ENCODE measurements around the gene MIOS.

Gene MIOS

DNA sequence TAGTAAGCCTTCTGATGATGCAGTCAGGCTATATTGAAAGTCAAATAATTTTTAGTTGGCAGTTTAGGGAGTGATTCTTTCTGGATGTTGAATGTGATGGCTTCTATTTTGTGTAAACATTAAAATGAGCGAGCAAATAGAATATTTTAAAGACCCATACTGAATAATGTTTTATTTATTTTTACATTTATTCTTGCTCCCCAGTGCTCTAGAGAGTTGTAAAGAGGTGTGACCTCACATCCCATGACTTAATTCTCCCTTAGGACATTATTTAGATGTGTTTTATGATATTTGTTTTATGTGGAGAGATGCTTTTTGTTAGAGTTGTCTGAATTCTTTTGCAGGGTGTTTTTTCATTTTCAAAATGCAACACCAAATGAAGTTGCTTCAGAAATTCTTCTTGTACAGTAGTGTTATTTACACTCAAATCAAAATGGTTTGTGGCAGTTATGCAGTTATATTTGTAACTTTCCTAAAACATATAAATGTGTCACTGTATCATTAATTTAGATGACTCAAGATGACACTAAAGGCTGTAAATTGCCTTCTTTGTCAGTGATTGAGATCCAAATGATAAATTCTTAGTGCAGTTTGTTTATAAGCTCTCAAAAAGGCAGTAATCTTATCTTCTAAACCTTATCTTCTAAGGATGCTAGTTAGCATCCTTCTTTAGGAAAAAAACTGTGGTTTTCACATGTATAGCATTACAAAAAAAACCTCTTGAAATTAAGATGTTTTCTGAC lies 86.3 kb downstream of the MIOS start (continued):
- no peak for TF ChIP-seq AEBP2 (tag by site-specific recombination; IDR thresholded peaks at IDR 0.05; ENCODE audit: borderline replicate concordance)
- TF ChIP-seq ZBTB44 (tag by site-specific recombination; IDR thresholded peaks at IDR 0.05), result no peak
- no peak; the same call in 1 of the 2 replicates for TF ChIP-seq ZSCAN23 (tag by site-specific recombination; IDR thresholded peaks at IDR 0.05)
- TF ChIP-seq ZNF791 (tag by site-specific recombination; IDR thresholded peaks at IDR 0.05), result no peak
- no peak for TF ChIP-seq ZNF792 (tag by site-specific recombination; IDR thresholded peaks at IDR 0.05)
- peak; percentile 78 for TF ChIP-seq KLF8 (tag by site-specific recombination; IDR thresholded peaks at IDR 0.05)
- TF ChIP-seq ZNF664 (tag by site-specific recombination; IDR thresholded peaks at IDR 0.05), result no peak
- TF ChIP-seq ZBTB48 (tag by site-specific recombination; IDR thresholded peaks at IDR 0.05), result no peak
- TF ChIP-seq, protein P1, sequence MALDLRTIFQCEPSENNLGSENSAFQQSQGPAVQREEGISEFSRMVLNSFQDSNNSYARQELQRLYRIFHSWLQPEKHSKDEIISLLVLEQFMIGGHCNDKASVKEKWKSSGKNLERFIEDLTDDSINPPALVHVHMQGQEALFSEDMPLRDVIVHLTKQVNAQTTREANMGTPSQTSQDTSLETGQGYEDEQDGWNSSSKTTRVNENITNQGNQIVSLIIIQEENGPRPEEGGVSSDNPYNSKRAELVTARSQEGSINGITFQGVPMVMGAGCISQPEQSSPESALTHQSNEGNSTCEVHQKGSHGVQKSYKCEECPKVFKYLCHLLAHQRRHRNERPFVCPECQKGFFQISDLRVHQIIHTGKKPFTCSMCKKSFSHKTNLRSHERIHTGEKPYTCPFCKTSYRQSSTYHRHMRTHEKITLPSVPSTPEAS (tag by site-specific recombination; IDR thresholded peaks at IDR 0.05), result no peak
- TF ChIP-seq ZNF366 (tag by site-specific recombination; conservative IDR thresholded peaks at IDR 0.05), result peak; percentile 62; the same call in 1 of the 2 replicates
- peak; percentile 70 for TF ChIP-seq FEZF1 (tag by site-specific recombination; IDR thresholded peaks at IDR 0.05)
- no peak for TF ChIP-seq SP2 (tag by site-specific recombination; IDR thresholded peaks at IDR 0.05)
- TF ChIP-seq, protein P2, sequence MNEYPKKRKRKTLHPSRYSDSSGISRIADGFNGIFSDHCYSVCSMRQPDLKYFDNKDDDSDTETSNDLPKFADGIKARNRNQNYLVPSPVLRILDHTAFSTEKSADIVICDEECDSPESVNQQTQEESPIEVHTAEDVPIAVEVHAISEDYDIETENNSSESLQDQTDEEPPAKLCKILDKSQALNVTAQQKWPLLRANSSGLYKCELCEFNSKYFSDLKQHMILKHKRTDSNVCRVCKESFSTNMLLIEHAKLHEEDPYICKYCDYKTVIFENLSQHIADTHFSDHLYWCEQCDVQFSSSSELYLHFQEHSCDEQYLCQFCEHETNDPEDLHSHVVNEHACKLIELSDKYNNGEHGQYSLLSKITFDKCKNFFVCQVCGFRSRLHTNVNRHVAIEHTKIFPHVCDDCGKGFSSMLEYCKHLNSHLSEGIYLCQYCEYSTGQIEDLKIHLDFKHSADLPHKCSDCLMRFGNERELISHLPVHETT (tag by site-specific recombination; IDR thresholded peaks at IDR 0.05), result peak; percentile 83

- CTCF ChIA-PET, result interaction anchor here (0.6 to 1.6 kb wide), 6 partner anchors 9 to 382 kb away, joined by 3 to 4 read pairs (median 3); no protein-coding TSS in a partner anchor
- H3K4me3 ChIP-seq (ENCODE audit: low read depth, low read length), result no peak overlapping the region
- no peaks in the 10 kb centered on the region for H3K9me3 ChIP-seq (ENCODE audit: control insufficient read depth, insufficient read depth, low read depth, low read length)
- H3K4me1 ChIP-seq (ENCODE audit: control insufficient read depth, insufficient read depth, low read length), result peaks cover 15% of the 10 kb centered on the region
- POLR2A ChIA-PET, result no interaction called here
- peak; percentile 44 for TF ChIP-seq CTCF (tag by site-specific recombination; IDR thresholded peaks at IDR 0.05)
- no peak for TF ChIP-seq ZNF843 (tag by site-specific recombination; IDR thresholded peaks at IDR 0.05)
- peak; percentile 47; the same call in 1 of the 2 replicates for TF ChIP-seq ZNF2 (tag by site-specific recombination; IDR thresholded peaks at IDR 0.05)
- 0 out of 2 replicates have a peak, but pooled peaks have one; percentile 18 for TF ChIP-seq ZEB2 (tag by site-specific recombination; IDR thresholded peaks at IDR 0.05)
- TF ChIP-seq FEZF1 (tag by site-specific recombination; IDR thresholded peaks at IDR 0.05), result no peak
- H3K27ac ChIP-seq (ENCODE audit: extremely low read depth, low read depth, low read length), result no peak overlapping the region
- H3K36me3 ChIP-seq (ENCODE audit: control insufficient read depth in 2 of 2, insufficient read depth in 1 of 2, low read length in 2 of 2), result no peaks in the 10 kb centered on the region
These were observed 87.0 kb downstream of the MIOS start for GRCh38 chr7:7653593-7654187.
